Panc1 (cell line): ENCODE data around the gene TGM5.

Experiments
- CTCF ChIP-seq: fragments of 450-650 bp; IDR thresholded peaks from 2 replicates; pipeline ENCODE4 v1.5.1; 2017; ENCODE audit warnings: mild to moderate bottlenecking
- POLR2AphosphoS5 ChIP-seq: IDR thresholded peaks from 2 replicates; pipeline ENCODE4 v1.6.1; 2012; ENCODE audit warnings: mild to moderate bottlenecking, low read depth, low read length, moderate library complexity
- SIN3A ChIP-seq: IDR thresholded peaks from 2 replicates; pipeline ENCODE4 v1.6.1; 2012; ENCODE audit warnings: low read depth, mild to moderate bottlenecking, low read length, moderate library complexity, borderline replicate concordance; ENCODE audit not compliant: insufficient read depth
- TCF7L2 ChIP-seq: IDR thresholded peaks from 2 replicates; pipeline ENCODE4 v1.6.1; 2011; ENCODE audit warnings: mild to moderate bottlenecking, low read depth, low read length, inconsistent platforms
- TF ChIP-seq, protein P1 (sequence below), 2 experiments: IDR thresholded peaks; 2 replicates each; pipeline ENCODE4 v1.6.1; 2011 to 2012; ENCODE audit warnings: low read depth in 2 of 2, control low read depth in 1 of 2, low read length in 1 of 2, mild to moderate bottlenecking in 1 of 2, moderate library complexity in 1 of 2; ENCODE audit not compliant: insufficient read depth in 1 of 2

DNA sequence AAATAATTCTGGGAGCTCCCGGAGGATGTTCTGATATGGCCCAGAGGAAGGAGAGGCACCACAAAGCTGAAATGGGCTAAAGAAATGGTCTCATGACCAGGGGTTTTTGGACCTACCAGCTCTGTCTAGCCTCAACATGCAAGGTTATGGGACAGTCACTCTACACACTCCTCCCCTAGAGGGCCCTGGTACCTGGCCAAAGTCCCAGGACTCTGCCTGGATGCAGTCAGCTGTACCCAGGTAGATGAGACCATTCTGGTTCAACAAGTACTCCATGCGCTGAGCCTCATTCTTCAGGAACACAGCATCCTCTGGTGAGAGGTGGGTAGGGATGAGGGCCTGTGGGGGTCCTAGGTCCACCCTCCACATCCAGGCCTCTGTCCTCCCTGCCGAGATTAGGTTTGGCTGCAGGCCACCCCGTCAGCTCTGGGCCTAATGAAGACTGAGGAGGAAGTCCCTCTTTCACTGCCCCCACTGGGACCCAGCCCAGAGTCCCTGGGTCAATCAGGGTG, 55.4 kb downstream of the TGM5 start:
- TF ChIP-seq POLR2AphosphoS5 (no peak), CTCF (no peak), TCF7L2 (no peak), SIN3A (no peak)
- TF ChIP-seq, protein P1, sequence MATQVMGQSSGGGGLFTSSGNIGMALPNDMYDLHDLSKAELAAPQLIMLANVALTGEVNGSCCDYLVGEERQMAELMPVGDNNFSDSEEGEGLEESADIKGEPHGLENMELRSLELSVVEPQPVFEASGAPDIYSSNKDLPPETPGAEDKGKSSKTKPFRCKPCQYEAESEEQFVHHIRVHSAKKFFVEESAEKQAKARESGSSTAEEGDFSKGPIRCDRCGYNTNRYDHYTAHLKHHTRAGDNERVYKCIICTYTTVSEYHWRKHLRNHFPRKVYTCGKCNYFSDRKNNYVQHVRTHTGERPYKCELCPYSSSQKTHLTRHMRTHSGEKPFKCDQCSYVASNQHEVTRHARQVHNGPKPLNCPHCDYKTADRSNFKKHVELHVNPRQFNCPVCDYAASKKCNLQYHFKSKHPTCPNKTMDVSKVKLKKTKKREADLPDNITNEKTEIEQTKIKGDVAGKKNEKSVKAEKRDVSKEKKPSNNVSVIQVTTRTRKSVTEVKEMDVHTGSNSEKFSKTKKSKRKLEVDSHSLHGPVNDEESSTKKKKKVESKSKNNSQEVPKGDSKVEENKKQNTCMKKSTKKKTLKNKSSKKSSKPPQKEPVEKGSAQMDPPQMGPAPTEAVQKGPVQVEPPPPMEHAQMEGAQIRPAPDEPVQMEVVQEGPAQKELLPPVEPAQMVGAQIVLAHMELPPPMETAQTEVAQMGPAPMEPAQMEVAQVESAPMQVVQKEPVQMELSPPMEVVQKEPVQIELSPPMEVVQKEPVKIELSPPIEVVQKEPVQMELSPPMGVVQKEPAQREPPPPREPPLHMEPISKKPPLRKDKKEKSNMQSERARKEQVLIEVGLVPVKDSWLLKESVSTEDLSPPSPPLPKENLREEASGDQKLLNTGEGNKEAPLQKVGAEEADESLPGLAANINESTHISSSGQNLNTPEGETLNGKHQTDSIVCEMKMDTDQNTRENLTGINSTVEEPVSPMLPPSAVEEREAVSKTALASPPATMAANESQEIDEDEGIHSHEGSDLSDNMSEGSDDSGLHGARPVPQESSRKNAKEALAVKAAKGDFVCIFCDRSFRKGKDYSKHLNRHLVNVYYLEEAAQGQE (IDR thresholded peaks at IDR 0.05; ENCODE audit: insufficient read depth in 1 of 2, low read depth in 2 of 2, low read length in 1 of 2) = no peak
